Neural progenitor cell (in vitro differentiated cells): ENCODE measurements around the gene GPRC5A.

Experiments
- CTCF ChIP-seq: fragments of 200-600 bp; sonication (generic); IDR thresholded peaks from 2 replicates; pipeline ENCODE4 v1.5.1; 2017; ENCODE audit warnings: antibody characterized with exemption, mild to moderate bottlenecking
- EZH2 ChIP-seq: fragments of 200-600 bp; sonication (generic); IDR thresholded peaks from 2 replicates; pipeline ENCODE4 v1.6.1; 2017; ENCODE audit warnings: antibody characterized with exemption, mild to moderate bottlenecking, moderate library complexity
- EZH2phosphoT487 ChIP-seq: fragments of 200-600 bp; sonication (generic); IDR thresholded peaks from 2 replicates; pipeline ENCODE4 v1.6.1; 2017; ENCODE audit warnings: antibody characterized with exemption

GRCh38 chr12:12890543-12891079 lies 751 bp upstream of the GPRC5A start:
- peak; percentile 21 for TF ChIP-seq CTCF
- no peak for TF ChIP-seq EZH2
- peak; percentile 21 for TF ChIP-seq EZH2phosphoT487
